Tibial nerve (tissue), 4 donors: ENCODE data around the gene KDM4C. TPM values are rescaled to one million over a fixed set of nuclear protein-coding genes. Genes with fewer than 3 reads are reported as not detected.

Source experiments
- DNase-seq, 2 donors: peaks; one replicate each; pipeline ENCODE4 v3.0.0-alpha.2; 2019; ENCODE audit warnings: low spot score in 2 of 2
- H3K27ac ChIP-seq, 4 donors: fragments of 200-600 bp; sonication (generic) in 3 of 4; one replicate each; pipeline ENCODE4 v1.5.1; 2017 to 2019; ENCODE audit warnings: mild to moderate bottlenecking in 1 of 4
- H3K27me3 ChIP-seq, 2 donors: fragments of 200-600 bp; sonication (generic) in 1 of 2; one replicate each; pipeline versions ENCODE4 v1.5.1 to v1.6.0; 2017 to 2019
- H3K36me3 ChIP-seq, 3 donors: fragments of 200-600 bp; sonication (generic); one replicate each; pipeline ENCODE4 v1.5.1; 2018 to 2019
- H3K4me1 ChIP-seq, 4 donors: fragments of 200-600 bp; sonication (generic) in 3 of 4; one replicate each; pipeline ENCODE4 v1.5.1; 2017 to 2019
- H3K4me3 ChIP-seq, 4 donors: fragments of 200-600 bp; sonication (generic) in 3 of 4; one replicate each; pipeline ENCODE4 v1.5.1; 2017 to 2019; ENCODE audit warnings: mild to moderate bottlenecking in 1 of 4, moderate library complexity in 1 of 4
- H3K9me3 ChIP-seq, 4 donors: fragments of 200-600 bp; sonication (generic) in 3 of 4; one replicate each; pipeline ENCODE4 v1.5.1; 2017 to 2019
- EP300 ChIP-seq, 2 donors: sonication (generic); formaldehyde crosslinking; IDR thresholded peaks; one replicate each; pipeline ENCODE4 v1.6.1; 2017; ENCODE audit warnings: antibody characterized with exemption in 2 of 2, mild to moderate bottlenecking in 1 of 2
- POLR2A ChIP-seq, 2 donors: fragments of 450-650 bp; IDR thresholded peaks; one replicate each; pipeline ENCODE4 v1.6.1; 2017; ENCODE audit warnings: antibody characterized with exemption in 2 of 2, mild to moderate bottlenecking in 2 of 2, moderate library complexity in 2 of 2
- WGBS, 2 donors: methylation state at CpG; one replicate each; pipeline ENCODE4 v1.1.5; 2018; 5-methylcytosine and 5-hydroxymethylcytosine counted together
- total RNA-seq, 4 donors: library from RNA; depleted of rRNA; stranded (reverse); fragments of >200 nt; gene quantifications; one replicate each; pipeline ENCODE4 v1.1.0, GENCODE V29; 2016
- TF ChIP-seq, protein P1 (sequence below), 5 experiments: fragments of 200-600 bp in 3 of 5; fragments of 450-650 bp in 2 of 5; sonication (generic) in 3 of 5; IDR thresholded peaks; one replicate each; pipeline ENCODE4 v1.5.1; 2016 to 2019; ENCODE audit warnings: antibody characterized with exemption in 5 of 5, mild to moderate bottlenecking in 3 of 5, moderate library complexity in 2 of 5

KDM4C gene
- total RNA-seq, 4 donors from 2014 or later: 27.8 to 47.7 (median 38.1) TPM

DNA sequence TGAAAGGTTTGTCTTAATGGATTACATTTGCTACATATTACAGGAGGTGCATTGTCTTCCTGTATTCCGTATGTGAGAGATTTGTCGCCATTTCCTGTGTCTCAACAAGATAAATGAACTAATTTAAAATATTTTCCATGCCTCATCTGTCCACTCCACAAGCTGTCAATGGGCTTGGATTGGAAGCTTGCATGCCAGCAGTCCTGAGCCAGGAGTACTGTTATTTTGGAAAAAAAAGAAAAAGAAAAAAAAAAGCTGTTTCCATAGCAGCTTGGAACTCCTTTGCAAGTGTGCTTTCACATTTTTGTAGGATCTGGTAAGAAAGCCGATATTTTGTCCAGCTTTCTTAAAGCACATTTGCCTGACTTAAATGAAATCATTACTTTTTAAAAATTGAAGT is 330.8 kb downstream of the KDM4C start:
- DNase-seq: no peak
- H3K4me1 ChIP-seq: peaks cover 0 to 21% (median 3%) of the 10 kb centered on the region in 4 donors
- TF ChIP-seq POLR2A (IDR thresholded peaks at IDR 0.05): no peak
- H3K27me3 ChIP-seq: no peaks in the 10 kb centered on the region
- WGBS, 2 donors: 69 to 73% methylated on average over 3 of the region's 3 CpGs
- H3K9me3 ChIP-seq: no peaks in the 10 kb centered on the region
- H3K36me3 ChIP-seq: peaks cover 0 to 11% (median 0%) of the 10 kb centered on the region in 3 donors
- no peak overlapping the region for H3K27ac ChIP-seq
- H3K4me3 ChIP-seq: no peak overlapping the region

DNA sequence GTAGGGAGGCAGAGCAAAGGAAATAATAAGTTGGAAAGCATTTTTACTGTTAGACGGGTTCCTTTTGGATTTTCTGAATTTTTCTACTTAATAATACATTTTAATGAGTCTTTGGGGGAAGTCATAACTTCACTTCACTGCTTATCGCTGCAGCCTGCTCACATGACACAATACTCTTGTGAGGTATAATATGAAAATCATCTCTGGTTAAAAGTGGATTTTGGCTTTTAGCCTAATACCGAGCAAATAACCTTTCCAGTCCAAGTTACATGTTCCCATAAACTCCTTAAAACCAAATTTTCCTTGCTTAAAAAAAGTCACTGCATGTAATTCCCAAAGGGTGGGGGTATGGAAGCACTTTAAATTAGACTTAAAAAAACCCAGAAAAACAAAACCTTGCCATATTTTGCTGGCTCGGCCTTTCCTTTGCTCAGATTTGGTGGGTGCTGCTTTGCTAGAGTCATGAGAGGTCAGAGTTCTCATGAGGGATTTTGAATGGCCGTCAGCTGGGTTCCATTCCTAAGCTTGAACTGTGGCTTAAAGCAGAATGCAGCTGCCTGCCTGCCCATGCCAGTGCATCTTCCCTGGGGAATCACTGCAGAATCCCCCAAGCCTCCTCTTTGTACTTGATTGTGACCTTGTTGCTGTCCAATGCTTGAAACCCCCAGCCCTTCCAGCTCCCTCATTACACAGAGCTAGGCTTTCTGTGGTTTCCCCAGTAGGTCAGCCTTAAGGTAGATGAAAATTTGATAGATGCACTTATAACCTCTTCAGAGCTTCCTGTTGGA is 331.8 kb downstream of the KDM4C start:
- peaks cover 0 to 11% (median 0%) of the 10 kb centered on the region in 3 donors for H3K36me3 ChIP-seq
- 47 to 51% methylated on average over 5 of the region's 5 CpGs for WGBS, 2 donors
- no peak overlapping the region for H3K4me3 ChIP-seq
- DNase-seq: no peak
- TF ChIP-seq, protein P1, sequence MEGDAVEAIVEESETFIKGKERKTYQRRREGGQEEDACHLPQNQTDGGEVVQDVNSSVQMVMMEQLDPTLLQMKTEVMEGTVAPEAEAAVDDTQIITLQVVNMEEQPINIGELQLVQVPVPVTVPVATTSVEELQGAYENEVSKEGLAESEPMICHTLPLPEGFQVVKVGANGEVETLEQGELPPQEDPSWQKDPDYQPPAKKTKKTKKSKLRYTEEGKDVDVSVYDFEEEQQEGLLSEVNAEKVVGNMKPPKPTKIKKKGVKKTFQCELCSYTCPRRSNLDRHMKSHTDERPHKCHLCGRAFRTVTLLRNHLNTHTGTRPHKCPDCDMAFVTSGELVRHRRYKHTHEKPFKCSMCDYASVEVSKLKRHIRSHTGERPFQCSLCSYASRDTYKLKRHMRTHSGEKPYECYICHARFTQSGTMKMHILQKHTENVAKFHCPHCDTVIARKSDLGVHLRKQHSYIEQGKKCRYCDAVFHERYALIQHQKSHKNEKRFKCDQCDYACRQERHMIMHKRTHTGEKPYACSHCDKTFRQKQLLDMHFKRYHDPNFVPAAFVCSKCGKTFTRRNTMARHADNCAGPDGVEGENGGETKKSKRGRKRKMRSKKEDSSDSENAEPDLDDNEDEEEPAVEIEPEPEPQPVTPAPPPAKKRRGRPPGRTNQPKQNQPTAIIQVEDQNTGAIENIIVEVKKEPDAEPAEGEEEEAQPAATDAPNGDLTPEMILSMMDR (IDR thresholded peaks at IDR 0.05): no peak
- TF ChIP-seq EP300 (IDR thresholded peaks at IDR 0.05): no peak
- no peak for TF ChIP-seq POLR2A (IDR thresholded peaks at IDR 0.05)
- peak overlapping the region in 2 of 4 donors; percentile 13 to 26 for H3K27ac ChIP-seq
- H3K4me1 ChIP-seq: peaks cover 0 to 21% (median 3%) of the 10 kb centered on the region in 4 donors
- no peaks in the 10 kb centered on the region for H3K27me3 ChIP-seq
- no peaks in the 10 kb centered on the region for H3K9me3 ChIP-seq

DNA sequence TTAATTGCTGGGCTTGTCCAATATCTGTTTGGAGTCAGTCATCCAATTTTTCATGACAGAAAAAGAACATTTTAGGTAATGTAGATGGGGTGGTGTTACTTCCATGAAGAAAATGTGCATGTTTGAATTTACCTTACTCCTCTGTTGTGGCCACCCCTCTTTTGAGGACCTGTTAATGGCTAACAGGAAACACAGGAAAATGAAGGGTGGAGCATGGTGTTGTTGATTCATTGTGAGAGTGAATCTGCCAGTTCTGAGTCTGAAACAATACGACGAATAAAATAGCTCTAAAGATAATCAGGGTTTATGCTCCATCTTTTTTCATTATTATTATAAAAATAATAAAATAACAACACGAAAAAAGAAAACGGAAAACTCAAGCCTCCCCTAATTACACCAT is 335.3 kb downstream of the KDM4C start:
- peaks cover 0 to 32% (median 3%) of the 10 kb centered on the region in 4 donors for H3K4me1 ChIP-seq
- no peaks in the 10 kb centered on the region for H3K9me3 ChIP-seq
- H3K27ac ChIP-seq: no peak overlapping the region
- peaks cover 0 to 6% (median 0%) of the 10 kb centered on the region in 3 donors for H3K36me3 ChIP-seq
- no peak overlapping the region for H3K4me3 ChIP-seq
- 81 to 92% methylated on average over 4 of the region's 4 CpGs for WGBS, 2 donors
- no peak for TF ChIP-seq EP300 (IDR thresholded peaks at IDR 0.05)
- TF ChIP-seq POLR2A (IDR thresholded peaks at IDR 0.05): no peak
- TF ChIP-seq, protein P1 (IDR thresholded peaks at IDR 0.05): no peak
- no peak for DNase-seq
- H3K27me3 ChIP-seq: no peaks in the 10 kb centered on the region

DNA sequence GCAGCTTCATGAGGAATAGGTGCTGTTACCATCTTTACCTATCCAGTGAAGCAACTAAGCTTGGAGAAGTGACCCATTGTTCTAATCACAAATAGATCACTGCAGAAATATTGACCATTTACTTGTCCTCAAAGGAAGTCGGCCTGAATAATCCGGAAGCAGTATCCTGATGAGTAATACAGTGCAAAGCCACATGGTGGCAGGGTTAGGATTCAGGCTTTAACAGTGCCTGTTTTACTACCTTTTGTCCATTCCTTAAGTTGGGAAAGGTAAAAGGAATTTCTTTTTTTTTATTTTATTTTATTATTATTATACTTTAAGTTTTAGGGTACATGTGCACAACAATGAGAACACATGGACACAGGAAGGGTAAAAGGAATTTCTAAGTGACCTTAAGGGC is 336.3 kb downstream of the KDM4C start:
- no peak overlapping the region for H3K27ac ChIP-seq
- 88 to 92% methylated on average over 2 of the region's 2 CpGs for WGBS, 2 donors
- TF ChIP-seq, protein P1 (IDR thresholded peaks at IDR 0.05): no peak
- TF ChIP-seq EP300 (IDR thresholded peaks at IDR 0.05): no peak
- no peak for TF ChIP-seq POLR2A (IDR thresholded peaks at IDR 0.05)
- no peaks in the 10 kb centered on the region for H3K27me3 ChIP-seq
- H3K36me3 ChIP-seq: peaks cover 0 to 6% (median 0%) of the 10 kb centered on the region in 3 donors
- no peaks in the 10 kb centered on the region for H3K9me3 ChIP-seq
- DNase-seq: no peak
- H3K4me3 ChIP-seq: no peak overlapping the region
- peaks cover 0 to 26% (median 2%) of the 10 kb centered on the region in 4 donors for H3K4me1 ChIP-seq

DNA sequence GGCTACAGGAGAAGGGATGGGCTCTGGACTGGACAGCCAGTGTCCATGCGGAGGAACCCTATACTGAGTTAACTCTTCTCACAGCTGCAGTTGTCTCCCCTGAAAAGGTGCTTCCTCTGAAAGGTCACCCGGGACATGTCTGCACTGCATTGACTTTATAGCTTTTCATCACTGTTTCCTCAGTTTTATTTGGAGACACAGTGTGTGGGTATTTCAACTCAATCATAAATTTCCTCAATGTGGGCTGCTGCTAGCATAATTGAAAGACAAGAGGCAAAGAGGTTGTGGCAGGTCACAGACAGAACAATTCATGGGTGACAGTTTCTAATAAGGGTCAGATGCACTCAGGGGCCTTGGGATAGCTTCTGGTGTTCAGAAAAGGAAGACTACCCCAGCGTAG is 336.8 kb downstream of the KDM4C start:
- Histone ChIP-seq H3K4me1 (peaks cover 0 to 23% (median 0%) of the 10 kb centered on the region in 4 donors), H3K36me3 (peaks cover 0 to 11% (median 0%) of the 10 kb centered on the region in 3 donors), H3K9me3 (no peaks in the 10 kb centered on the region), H3K27ac (no peak overlapping the region), H3K27me3 (no peaks in the 10 kb centered on the region), H3K4me3 (no peak overlapping the region)
- WGBS, 2 donors: 80 to 90% methylated on average over 3 of the region's 3 CpGs
- no peak for TF ChIP-seq EP300 (IDR thresholded peaks at IDR 0.05)
- DNase-seq: no peak

DNA sequence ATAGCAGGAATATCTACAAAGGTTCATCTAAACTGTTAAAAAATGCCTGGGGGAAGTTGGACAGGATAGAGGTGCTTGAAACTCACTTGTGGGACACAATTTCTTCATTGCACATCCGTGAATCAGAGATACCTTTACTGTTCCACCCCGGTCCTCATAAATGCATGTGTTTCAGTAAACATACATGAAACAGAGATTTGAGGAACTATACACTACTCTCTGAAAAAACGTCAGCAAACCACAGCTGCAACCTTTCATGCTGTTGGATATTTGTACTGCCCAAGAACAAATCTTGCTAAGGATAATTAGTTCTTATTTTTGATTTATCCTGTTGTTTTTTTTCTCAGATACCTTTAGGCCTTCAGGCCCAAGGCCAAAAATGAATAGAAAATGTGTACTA is 337.3 kb downstream of the KDM4C start:
- peaks cover 0 to 11% (median 0%) of the 10 kb centered on the region in 3 donors for H3K36me3 ChIP-seq
- no peak overlapping the region for H3K27ac ChIP-seq
- H3K27me3 ChIP-seq: no peaks in the 10 kb centered on the region
- WGBS, 2 donors: 80 to 85% methylated on average over 3 of the region's 3 CpGs
- H3K4me1 ChIP-seq: peaks cover 0 to 18% (median 0%) of the 10 kb centered on the region in 4 donors
- no peak for DNase-seq
- TF ChIP-seq POLR2A (IDR thresholded peaks at IDR 0.05): no peak
- no peak for TF ChIP-seq EP300 (IDR thresholded peaks at IDR 0.05)
- TF ChIP-seq, protein P1 (IDR thresholded peaks at IDR 0.05): no peak
- H3K4me3 ChIP-seq: no peak overlapping the region
- no peaks in the 10 kb centered on the region for H3K9me3 ChIP-seq
